Measurements from ENCODE around the gene ATP8A2.

- no peak for TF ChIP-seq MXI1 (conservative IDR thresholded peaks at IDR 0.05; ENCODE audit: poor library complexity, severe bottlenecking)
- TF ChIP-seq CTCF (IDR thresholded peaks at IDR 0.05; ENCODE audit: poor library complexity, severe bottlenecking): no peak
- no peak for TF ChIP-seq POLR2AphosphoS5 (IDR thresholded peaks at IDR 0.05)
- TF ChIP-seq EZH2 (IDR thresholded peaks at IDR 0.05; ENCODE audit: borderline replicate concordance, insufficient read depth, low read length, poor library complexity, severe bottlenecking): no peak
- no peak for TF ChIP-seq SMC3 (conservative IDR thresholded peaks at IDR 0.05; ENCODE audit: poor library complexity)
- TF ChIP-seq REST (IDR thresholded peaks at IDR 0.05; ENCODE audit: borderline replicate concordance): no peak
Measured at GRCh38 chr13:25455146-25455545, 83.4 kb downstream of the ATP8A2 start.
